Inflammatory macrophage treated with lipopolysaccharide for 4 hours (primary cell): Measurements from ENCODE around the gene BUB1.
"Not testable (repeated sequence)": the region's sequence is repeated elsewhere in the genome, so short reads cannot be mapped to it uniquely, and the experiment has no call there.

ENCODE experiments used
- DNase-seq: peaks from one replicate; pipeline ENCODE4 v3.0.0-alpha.2; 2020

The BUB1 gene

GRCh38 chr2:110589677-110590330, 88.1 kb downstream of the BUB1 start:
- DNase-seq: not testable (repeated sequence)

- not testable (repeated sequence) for DNase-seq
Measured at GRCh38 chr2:110588520-110588919, 89.3 kb downstream of the BUB1 start.
